ENCODE results near the gene MORC1.

Gene MORC1, protein sequence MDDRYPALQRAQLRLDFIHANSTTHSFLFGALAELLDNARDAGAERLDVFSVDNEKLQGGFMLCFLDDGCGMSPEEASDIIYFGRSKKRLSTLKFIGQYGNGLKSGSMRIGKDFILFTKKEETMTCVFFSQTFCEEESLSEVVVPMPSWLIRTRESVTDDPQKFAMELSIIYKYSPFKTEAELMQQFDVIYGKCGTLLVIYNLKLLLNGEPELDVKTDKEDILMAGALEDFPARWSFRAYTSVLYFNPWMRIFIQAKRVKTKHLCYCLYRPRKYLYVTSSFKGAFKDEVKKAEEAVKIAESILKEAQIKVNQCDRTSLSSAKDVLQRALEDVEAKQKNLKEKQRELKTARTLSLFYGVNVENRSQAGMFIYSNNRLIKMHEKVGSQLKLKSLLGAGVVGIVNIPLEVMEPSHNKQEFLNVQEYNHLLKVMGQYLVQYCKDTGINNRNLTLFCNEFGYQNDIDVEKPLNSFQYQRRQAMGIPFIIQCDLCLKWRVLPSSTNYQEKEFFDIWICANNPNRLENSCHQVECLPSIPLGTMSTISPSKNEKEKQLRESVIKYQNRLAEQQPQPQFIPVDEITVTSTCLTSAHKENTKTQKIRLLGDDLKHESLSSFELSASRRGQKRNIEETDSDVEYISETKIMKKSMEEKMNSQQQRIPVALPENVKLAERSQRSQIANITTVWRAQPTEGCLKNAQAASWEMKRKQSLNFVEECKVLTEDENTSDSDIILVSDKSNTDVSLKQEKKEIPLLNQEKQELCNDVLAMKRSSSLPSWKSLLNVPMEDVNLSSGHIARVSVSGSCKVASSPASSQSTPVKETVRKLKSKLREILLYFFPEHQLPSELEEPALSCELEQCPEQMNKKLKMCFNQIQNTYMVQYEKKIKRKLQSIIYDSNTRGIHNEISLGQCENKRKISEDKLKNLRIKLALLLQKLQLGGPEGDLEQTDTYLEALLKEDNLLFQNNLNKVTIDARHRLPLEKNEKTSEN

DNA sequence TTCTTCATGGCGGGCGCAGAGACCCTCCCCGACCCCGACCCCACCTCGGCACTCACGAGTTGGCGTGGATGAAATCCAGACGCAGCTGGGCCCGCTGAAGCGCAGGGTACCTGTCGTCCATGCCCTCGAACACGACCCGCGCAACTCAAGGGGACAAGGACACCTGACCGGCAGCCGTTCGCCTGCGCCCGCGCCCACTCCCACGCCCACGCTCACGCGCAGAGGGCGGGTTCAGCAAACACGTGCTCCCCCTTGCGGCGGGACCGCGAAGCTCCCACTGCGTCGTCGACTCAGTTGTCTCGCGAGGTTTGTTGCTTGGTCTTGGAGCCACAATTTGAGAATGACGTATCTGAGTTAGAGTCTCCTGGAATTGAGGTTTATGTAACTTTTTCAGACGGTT, at the start of gene MORC1:
Gene MORC1 (minus strand): TSS at position 196 of the 400 bp plus-strand sequence. CDS start 75 bp downstream, at position 121.
- no peak within 1 kb of the TSS for H3K4me3 ChIP-seq (ENCODE audit: low read length)
- no peak for DNase-seq (ENCODE audit: low read depth)
- TF ChIP-seq CTCF (conservative IDR thresholded peaks at IDR 0.05; ENCODE audit: low read depth, low read length): no peak

DNA sequence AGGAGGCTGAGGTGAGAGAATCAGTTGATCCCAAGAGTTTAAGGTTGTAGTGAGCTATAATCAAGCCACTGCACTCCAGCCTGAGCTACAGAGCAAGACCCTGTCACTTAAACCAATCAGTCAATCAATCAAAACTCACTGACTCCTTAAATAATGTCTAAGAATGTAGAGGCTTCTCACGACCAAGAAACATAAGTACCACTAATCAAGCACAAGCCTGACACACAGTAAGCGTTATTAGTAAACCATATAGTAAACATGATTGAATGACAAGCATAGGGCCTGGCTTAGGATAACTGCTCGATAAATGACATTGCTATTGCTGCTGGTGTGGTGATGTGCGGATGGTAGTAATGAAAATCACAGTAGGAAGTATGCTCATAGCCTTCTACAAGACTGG, 48.0 kb upstream of the MORC1 start:
- no peak overlapping the region for H3K4me3 ChIP-seq (ENCODE audit: low read length)
- no peak for DNase-seq (ENCODE audit: low read depth)
- TF ChIP-seq CTCF (conservative IDR thresholded peaks at IDR 0.05; ENCODE audit: low read depth, low read length): no peak

DNA sequence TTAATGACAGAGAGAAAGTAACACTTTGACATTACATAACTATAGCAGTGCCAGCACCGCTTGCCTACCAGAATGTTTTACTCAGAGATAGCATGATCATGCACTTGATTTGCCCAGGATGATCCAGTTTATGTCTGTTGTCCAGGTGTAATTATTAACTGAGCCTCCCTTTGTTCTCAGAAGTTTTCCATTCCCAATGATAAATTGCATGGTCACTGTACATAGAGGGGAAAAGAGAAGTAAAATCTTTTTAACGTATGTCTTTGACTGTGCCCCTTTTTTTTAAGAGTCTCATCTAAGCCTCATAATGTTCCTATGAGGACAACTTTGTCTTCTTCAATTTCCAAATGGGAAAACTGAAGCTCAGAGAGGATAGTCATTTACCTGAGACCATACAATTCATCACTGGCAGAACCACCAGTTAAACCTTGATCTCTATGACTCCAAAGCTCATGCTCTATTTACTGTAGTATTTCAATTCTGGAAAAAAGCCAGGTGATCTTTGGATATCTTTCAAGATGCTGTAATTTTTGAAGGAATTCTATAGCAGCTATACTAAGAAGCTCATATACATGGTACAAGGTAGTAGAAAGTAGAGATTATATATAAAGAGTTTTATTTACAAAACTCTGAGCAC, 43.7 kb upstream of the MORC1 start:
- H3K4me3 ChIP-seq (ENCODE audit: low read length): no peak overlapping the region
- no peak for DNase-seq (ENCODE audit: low read depth)
- TF ChIP-seq CTCF (conservative IDR thresholded peaks at IDR 0.05; ENCODE audit: low read depth, low read length): no peak

GRCh38 chr3:109155828-109156227, 37.9 kb upstream of the MORC1 start:
- no peak for TF ChIP-seq CTCF (conservative IDR thresholded peaks at IDR 0.05; ENCODE audit: low read depth, low read length)
- no peak for DNase-seq (ENCODE audit: low read depth)
- no peak overlapping the region for H3K4me3 ChIP-seq (ENCODE audit: low read length)

- DNase-seq (ENCODE audit: low read depth): no peak
- TF ChIP-seq CTCF (conservative IDR thresholded peaks at IDR 0.05; ENCODE audit: low read depth, low read length): no peak
- no peak overlapping the region for H3K4me3 ChIP-seq (ENCODE audit: low read length)
Observed at GRCh38 chr3:109154979-109155378, 37.0 kb upstream of the MORC1 start.

DNA sequence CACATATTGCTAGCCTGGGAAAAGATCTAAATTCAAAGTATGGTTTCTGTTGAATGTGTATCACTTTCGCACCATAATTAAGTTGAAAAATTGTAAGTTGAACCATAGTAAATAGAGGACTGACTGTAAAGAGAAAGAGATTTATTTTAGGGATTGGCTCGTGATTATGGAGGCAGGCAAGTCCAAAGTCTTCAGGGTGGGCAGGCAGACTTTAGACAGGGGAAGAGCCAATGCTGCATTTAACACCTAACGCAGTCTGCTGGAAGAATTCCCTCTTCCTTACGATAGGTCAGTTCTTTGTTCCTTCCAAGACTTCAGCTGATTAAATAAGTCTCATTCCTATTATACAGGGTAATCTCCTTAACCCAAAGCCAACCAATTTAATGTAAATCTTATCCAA, 34.4 kb upstream of the MORC1 start:
- H3K4me3 ChIP-seq (ENCODE audit: low read length): no peak overlapping the region
- no peak for DNase-seq (ENCODE audit: low read depth)
- TF ChIP-seq CTCF (conservative IDR thresholded peaks at IDR 0.05; ENCODE audit: low read depth, low read length): no peak

All from retinal pigment epithelial cell (primary cell).